Measurements from ENCODE around the gene CBARP. TPM values are rescaled to one million over a fixed set of nuclear protein-coding genes. Genes with fewer than 3 reads are reported as not detected.

Gene CBARP
- total and polyA plus RNA-seq, 2 donors (not counting 1 experiment from before 2014, with no cell fraction given), result 0.31 to 1.5 TPM

- no peak for DNase-seq (ENCODE audit: low read depth in 2 of 2)
- no peaks in the 10 kb centered on the region for H4K20me1 ChIP-seq (ENCODE audit: control insufficient read depth, extremely low read depth, insufficient read depth, low read length)
- H3K4me3 ChIP-seq (replicated peaks in 1 of 4; ENCODE audit: control extremely low read depth in 1 of 4, insufficient read depth in 1 of 4, low read depth in 3 of 4, low read length in 4 of 4), result peak overlapping the region in 1 of 4 experiments; percentile 29
- H3K36me3 ChIP-seq (ENCODE audit: control insufficient read depth, insufficient read depth, low read length), result peaks cover 25% of the 10 kb centered on the region
- no peak for TF ChIP-seq CTCF (conservative IDR thresholded peaks at IDR 0.05 in 1 of 2, IDR thresholded peaks at IDR 0.05 in 1 of 2; ENCODE audit: low read depth in 1 of 2, low read length in 2 of 2)
- no peak for TF ChIP-seq EZH2 (IDR thresholded peaks at IDR 0.05; ENCODE audit: low read length, missing control alignments)
- H3K9me3 ChIP-seq (ENCODE audit: control insufficient read depth, insufficient read depth, low read depth, low read length), result no peaks in the 10 kb centered on the region
- peak overlapping the region; percentile 95 for H3K27ac ChIP-seq (ENCODE audit: insufficient read depth, low read length)
- H2AFZ ChIP-seq (ENCODE audit: low read length), result no peak overlapping the region
- H3K9ac ChIP-seq (ENCODE audit: insufficient read depth, low read length), result peak overlapping the region; percentile 92
- H3K4me1 ChIP-seq (ENCODE audit: control insufficient read depth, extremely low read depth, insufficient read depth, low read length), result peaks cover 55% of the 10 kb centered on the region
- H3K27me3 ChIP-seq (ENCODE audit: control insufficient read depth, insufficient read depth, low read length), result no peaks in the 10 kb centered on the region
- peaks cover 26% of the 10 kb centered on the region for H3K79me2 ChIP-seq (ENCODE audit: control insufficient read depth, insufficient read depth, low read length)
- peak overlapping the region; percentile 3 for H3K4me2 ChIP-seq (ENCODE audit: extremely low read depth, insufficient read depth, low read length)
Measured at GRCh38 chr19:1259876-1260748, 22.3 kb upstream of the CBARP start.

- no peaks in the 10 kb centered on the region for H4K20me1 ChIP-seq (ENCODE audit: control insufficient read depth, extremely low read depth, insufficient read depth, low read length)
- TF ChIP-seq EZH2 (IDR thresholded peaks at IDR 0.05; ENCODE audit: low read length, missing control alignments) (no peak), CTCF (conservative IDR thresholded peaks at IDR 0.05 in 1 of 2, IDR thresholded peaks at IDR 0.05 in 1 of 2; ENCODE audit: low read depth in 1 of 2, low read length in 2 of 2) (no peak)
- peaks cover 57% of the 10 kb centered on the region for H3K4me1 ChIP-seq (ENCODE audit: control insufficient read depth, extremely low read depth, insufficient read depth, low read length)
- H3K9ac ChIP-seq (ENCODE audit: insufficient read depth, low read length), result peak overlapping the region; percentile 56
- DNase-seq (ENCODE audit: low read depth in 2 of 2), result peak; percentile 60 to 71
- no peaks in the 10 kb centered on the region for H3K9me3 ChIP-seq (ENCODE audit: control insufficient read depth, insufficient read depth, low read depth, low read length)
- no peak overlapping the region for H3K4me2 ChIP-seq (ENCODE audit: extremely low read depth, insufficient read depth, low read length)
- peak overlapping the region; percentile 95 for H3K27ac ChIP-seq (ENCODE audit: insufficient read depth, low read length)
- H3K27me3 ChIP-seq (ENCODE audit: control insufficient read depth, insufficient read depth, low read length), result no peaks in the 10 kb centered on the region
- H3K4me3 ChIP-seq (replicated peaks in 1 of 4; ENCODE audit: control extremely low read depth in 1 of 4, insufficient read depth in 1 of 4, low read depth in 3 of 4, low read length in 4 of 4), result no peak overlapping the region
- no peak overlapping the region for H2AFZ ChIP-seq (ENCODE audit: low read length)
- peaks cover 34% of the 10 kb centered on the region for H3K79me2 ChIP-seq (ENCODE audit: control insufficient read depth, insufficient read depth, low read length)
- peaks cover 33% of the 10 kb centered on the region for H3K36me3 ChIP-seq (ENCODE audit: control insufficient read depth, insufficient read depth, low read length)
Measured at GRCh38 chr19:1259206-1259875, 21.5 kb upstream of the CBARP start.

GRCh38 chr19:1258707-1259205 is 21.0 kb upstream of the CBARP start:
- H3K9ac ChIP-seq (ENCODE audit: insufficient read depth, low read length), result peak overlapping the region; percentile 56
- TF ChIP-seq EZH2 (IDR thresholded peaks at IDR 0.05; ENCODE audit: low read length, missing control alignments), result no peak
- no peak for TF ChIP-seq CTCF (conservative IDR thresholded peaks at IDR 0.05 in 1 of 2, IDR thresholded peaks at IDR 0.05 in 1 of 2; ENCODE audit: low read depth in 1 of 2, low read length in 2 of 2)
- H3K9me3 ChIP-seq (ENCODE audit: control insufficient read depth, insufficient read depth, low read depth, low read length), result no peaks in the 10 kb centered on the region
- H3K4me1 ChIP-seq (ENCODE audit: control insufficient read depth, extremely low read depth, insufficient read depth, low read length), result peaks cover 62% of the 10 kb centered on the region
- H3K36me3 ChIP-seq (ENCODE audit: control insufficient read depth, insufficient read depth, low read length), result peaks cover 39% of the 10 kb centered on the region
- no peak for DNase-seq (ENCODE audit: low read depth in 2 of 2)
- H3K27ac ChIP-seq (ENCODE audit: insufficient read depth, low read length), result peak overlapping the region; percentile 95
- no peaks in the 10 kb centered on the region for H4K20me1 ChIP-seq (ENCODE audit: control insufficient read depth, extremely low read depth, insufficient read depth, low read length)
- no peak overlapping the region for H3K4me3 ChIP-seq (replicated peaks in 1 of 4; ENCODE audit: control extremely low read depth in 1 of 4, insufficient read depth in 1 of 4, low read depth in 3 of 4, low read length in 4 of 4)
- peaks cover 40% of the 10 kb centered on the region for H3K79me2 ChIP-seq (ENCODE audit: control insufficient read depth, insufficient read depth, low read length)
- no peaks in the 10 kb centered on the region for H3K27me3 ChIP-seq (ENCODE audit: control insufficient read depth, insufficient read depth, low read length)
- H3K4me2 ChIP-seq (ENCODE audit: extremely low read depth, insufficient read depth, low read length), result peak overlapping the region; percentile 26
- no peak overlapping the region for H2AFZ ChIP-seq (ENCODE audit: low read length)
